ENCODE measurements around the gene TPSD1.

Gene TPSD1

DNA sequence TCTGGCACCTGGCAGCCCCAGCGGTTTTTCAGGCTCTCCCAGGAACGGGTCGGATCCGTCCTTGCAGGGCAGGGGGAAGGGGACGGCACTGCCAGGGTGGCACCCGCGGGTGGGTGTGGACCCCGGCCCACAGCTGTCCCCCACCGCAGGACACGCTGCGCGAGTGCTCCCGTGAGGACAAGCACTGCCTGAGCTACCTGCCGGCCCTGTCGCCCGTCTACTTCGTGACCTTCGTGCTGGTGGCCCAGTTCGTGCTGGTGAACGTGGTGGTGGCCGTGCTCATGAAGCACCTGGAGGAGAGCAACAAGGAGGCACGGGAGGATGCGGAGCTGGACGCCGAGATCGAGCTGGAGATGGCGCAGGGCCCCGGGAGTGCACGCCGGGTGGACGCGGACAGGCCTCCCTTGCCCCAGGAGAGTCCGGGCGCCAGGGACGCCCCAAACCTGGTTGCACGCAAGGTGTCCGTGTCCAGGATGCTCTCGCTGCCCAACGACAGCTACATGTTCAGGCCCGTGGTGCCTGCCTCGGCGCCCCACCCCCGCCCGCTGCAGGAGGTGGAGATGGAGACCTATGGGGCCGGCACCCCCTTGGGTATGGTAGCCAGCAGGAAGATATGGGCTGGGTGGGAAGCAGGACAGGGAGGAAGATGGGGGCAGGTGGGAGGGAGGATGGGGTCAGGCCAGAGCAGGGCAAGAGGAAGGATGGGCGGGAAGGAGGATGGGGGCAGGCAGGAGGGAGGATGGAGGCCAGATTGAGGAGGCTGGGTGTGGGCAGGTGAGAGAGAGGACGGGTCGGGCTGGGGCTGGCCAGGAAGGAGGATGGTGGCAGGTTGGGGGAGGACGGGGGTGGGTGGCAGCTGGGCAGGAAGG is 37.6 kb upstream of the TPSD1 start:
- no peak overlapping the region for H3K9ac ChIP-seq (ENCODE audit: insufficient read length)
- no peaks in the 10 kb centered on the region for H3K9me3 ChIP-seq (ENCODE audit: low read depth, low read length)
- no peaks in the 10 kb centered on the region; the same call in 1 of the 2 replicates for H3K36me3 ChIP-seq (ENCODE audit: insufficient read depth, low read length)
- H3K27ac ChIP-seq: no peak overlapping the region
- no peak for TF ChIP-seq POLR2AphosphoS5 (IDR thresholded peaks at IDR 0.05; ENCODE audit: borderline replicate concordance, low read depth, low read length)
- no peak for TF ChIP-seq FOXP2 (optimal IDR thresholded peaks at IDR 0.05; ENCODE audit: control extremely low read depth, extremely low read length, insufficient read depth)
- no peak for TF ChIP-seq EZH2 (IDR thresholded peaks at IDR 0.05)
- H3K4me3 ChIP-seq: no peak overlapping the region
- DNase-seq (ENCODE audit: low read depth, low spot score): no peak

DNA sequence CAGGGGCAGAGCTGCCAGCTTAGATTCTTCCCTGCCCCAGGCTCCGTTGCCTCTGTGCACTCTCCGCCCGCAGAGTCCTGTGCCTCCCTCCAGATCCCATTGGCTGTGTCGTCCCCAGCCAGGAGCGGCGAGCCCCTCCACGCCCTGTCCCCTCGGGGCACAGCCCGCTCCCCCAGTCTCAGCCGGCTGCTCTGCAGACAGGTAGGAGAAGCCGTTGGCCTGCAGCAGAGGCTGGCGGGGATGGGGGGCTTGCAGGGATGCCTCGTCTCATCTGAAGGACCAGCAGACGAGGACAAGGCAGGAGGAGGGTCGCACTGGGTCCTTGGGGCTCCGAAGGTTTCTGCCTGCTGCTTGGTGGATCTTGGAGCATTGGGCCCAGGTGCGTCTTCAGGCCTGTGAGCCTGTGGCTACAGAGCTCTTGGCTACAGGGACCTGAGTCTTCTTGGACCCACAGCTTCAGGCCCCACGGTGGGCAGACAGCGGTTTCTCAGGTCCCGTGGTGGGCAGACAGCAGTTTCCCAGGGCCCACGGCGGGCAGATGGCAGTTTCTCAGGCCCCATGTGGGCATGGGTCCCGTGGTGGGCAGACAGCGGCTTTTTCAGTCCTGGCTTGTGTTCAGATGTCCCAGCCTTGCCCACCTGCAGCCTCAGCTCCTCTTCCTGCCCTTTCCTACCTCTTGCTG is 36.8 kb upstream of the TPSD1 start:
- H3K9ac ChIP-seq (ENCODE audit: insufficient read length): no peak overlapping the region
- no peak overlapping the region for H3K4me3 ChIP-seq
- no peaks in the 10 kb centered on the region for H3K9me3 ChIP-seq (ENCODE audit: low read depth, low read length)
- H3K27ac ChIP-seq: no peak overlapping the region
- H3K36me3 ChIP-seq (ENCODE audit: insufficient read depth, low read length): no peaks in the 10 kb centered on the region; the same call in 1 of the 2 replicates
- DNase-seq (ENCODE audit: low read depth, low spot score): no peak
- TF ChIP-seq FOXP2 (optimal IDR thresholded peaks at IDR 0.05; ENCODE audit: control extremely low read depth, extremely low read length, insufficient read depth) (no peak), EZH2 (IDR thresholded peaks at IDR 0.05) (no peak), POLR2AphosphoS5 (IDR thresholded peaks at IDR 0.05; ENCODE audit: borderline replicate concordance, low read depth, low read length) (no peak)

GRCh38 chr16:1220098-1220728 is 35.7 kb upstream of the TPSD1 start:
- Histone ChIP-seq H3K9ac (ENCODE audit: insufficient read length) (no peak overlapping the region), H3K36me3 (ENCODE audit: insufficient read depth, low read length) (no peaks in the 10 kb centered on the region; the same call in 1 of the 2 replicates), H3K27ac (no peak overlapping the region), H3K4me3 (no peak overlapping the region), H3K9me3 (ENCODE audit: low read depth, low read length) (no peaks in the 10 kb centered on the region)
- DNase-seq (ENCODE audit: low read depth, low spot score): no peak
- TF ChIP-seq EZH2 (IDR thresholded peaks at IDR 0.05) (no peak), FOXP2 (optimal IDR thresholded peaks at IDR 0.05; ENCODE audit: control extremely low read depth, extremely low read length, insufficient read depth) (no peak), POLR2AphosphoS5 (IDR thresholded peaks at IDR 0.05; ENCODE audit: borderline replicate concordance, low read depth, low read length) (no peak)

DNA sequence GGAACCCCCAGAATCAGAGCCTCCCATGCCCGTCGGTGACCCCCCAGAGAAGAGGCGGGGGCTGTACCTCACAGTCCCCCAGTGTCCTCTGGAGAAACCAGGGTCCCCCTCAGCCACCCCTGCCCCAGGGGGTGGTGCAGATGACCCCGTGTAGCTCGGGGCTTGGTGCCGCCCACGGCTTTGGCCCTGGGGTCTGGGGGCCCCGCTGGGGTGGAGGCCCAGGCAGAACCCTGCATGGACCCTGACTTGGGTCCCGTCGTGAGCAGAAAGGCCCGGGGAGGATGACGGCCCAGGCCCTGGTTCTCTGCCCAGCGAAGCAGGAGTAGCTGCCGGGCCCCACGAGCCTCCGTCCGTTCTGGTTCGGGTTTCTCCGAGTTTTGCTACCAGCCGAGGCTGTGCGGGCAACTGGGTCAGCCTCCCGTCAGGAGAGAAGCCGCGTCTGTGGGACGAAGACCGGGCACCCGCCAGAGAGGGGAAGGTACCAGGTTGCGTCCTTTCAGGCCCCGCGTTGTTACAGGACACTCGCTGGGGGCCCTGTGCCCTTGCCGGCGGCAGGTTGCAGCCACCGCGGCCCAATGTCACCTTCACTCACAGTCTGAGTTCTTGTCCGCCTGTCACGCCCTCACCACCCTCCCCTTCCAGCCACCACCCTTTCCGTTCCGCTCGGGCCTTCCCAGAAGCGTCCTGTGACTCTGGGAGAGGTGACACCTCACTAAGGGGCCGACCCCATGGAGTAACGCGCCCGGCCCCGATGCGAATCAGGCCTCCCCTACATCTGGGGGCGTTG is 34.8 kb upstream of the TPSD1 start:
- no peak for DNase-seq (ENCODE audit: low read depth, low spot score)
- no peak overlapping the region for H3K9ac ChIP-seq (ENCODE audit: insufficient read length)
- no peak overlapping the region for H3K27ac ChIP-seq
- H3K9me3 ChIP-seq (ENCODE audit: low read depth, low read length): no peaks in the 10 kb centered on the region
- TF ChIP-seq POLR2AphosphoS5 (IDR thresholded peaks at IDR 0.05; ENCODE audit: borderline replicate concordance, low read depth, low read length): no peak
- no peak for TF ChIP-seq EZH2 (IDR thresholded peaks at IDR 0.05)
- TF ChIP-seq FOXP2 (optimal IDR thresholded peaks at IDR 0.05; ENCODE audit: control extremely low read depth, extremely low read length, insufficient read depth): no peak
- H3K36me3 ChIP-seq (ENCODE audit: insufficient read depth, low read length): no peaks in the 10 kb centered on the region; the same call in 1 of the 2 replicates
- no peak overlapping the region for H3K4me3 ChIP-seq

- Histone ChIP-seq H3K9ac (ENCODE audit: insufficient read length) (no peak overlapping the region), H3K27ac (no peak overlapping the region), H3K36me3 (ENCODE audit: insufficient read depth, low read length) (no peaks in the 10 kb centered on the region; the same call in 1 of the 2 replicates), H3K9me3 (ENCODE audit: low read depth, low read length) (no peaks in the 10 kb centered on the region), H3K4me3 (no peak overlapping the region)
- no peak for DNase-seq (ENCODE audit: low read depth, low spot score)
- TF ChIP-seq FOXP2 (optimal IDR thresholded peaks at IDR 0.05; ENCODE audit: control extremely low read depth, extremely low read length, insufficient read depth): no peak
- TF ChIP-seq POLR2AphosphoS5 (IDR thresholded peaks at IDR 0.05; ENCODE audit: borderline replicate concordance, low read depth, low read length): no peak
- TF ChIP-seq EZH2 (IDR thresholded peaks at IDR 0.05): no peak
These were observed 34.0 kb upstream of the TPSD1 start for GRCh38 chr16:1221628-1222552.

GRCh38 chr16:1222553-1223354 is 33.1 kb upstream of the TPSD1 start:
- Histone ChIP-seq H3K4me3 (no peak overlapping the region), H3K36me3 (ENCODE audit: insufficient read depth, low read length) (no peaks in the 10 kb centered on the region; the same call in 1 of the 2 replicates), H3K9me3 (ENCODE audit: low read depth, low read length) (no peaks in the 10 kb centered on the region), H3K27ac (no peak overlapping the region), H3K9ac (ENCODE audit: insufficient read length) (no peak overlapping the region)
- DNase-seq (ENCODE audit: low read depth, low spot score): no peak
- TF ChIP-seq POLR2AphosphoS5 (IDR thresholded peaks at IDR 0.05; ENCODE audit: borderline replicate concordance, low read depth, low read length): no peak
- TF ChIP-seq FOXP2 (optimal IDR thresholded peaks at IDR 0.05; ENCODE audit: control extremely low read depth, extremely low read length, insufficient read depth): no peak
- no peak for TF ChIP-seq EZH2 (IDR thresholded peaks at IDR 0.05)

All from SK-N-MC (cell line).